K562 (cell line): ENCODE data around the gene AMOT. TPM values are rescaled to one million over a fixed set of nuclear protein-coding genes. Genes with fewer than 3 reads are reported as not detected.

ENCODE experiments used
- ATAC-seq: fragments of 200-7000 bp; cut with Tn5 transposase; 3 replicates; pipeline ENCODE4 v1.9.1; 2020; ENCODE audit warnings: moderate library complexity
- BruUV-seq: library from RNA; stranded (reverse); fragments of 400-500 nt; replicated peaks from 2 replicates; lab custom pipeline; 2021; lab: Mats Ljungman, UMichigan
- CTCF ChIA-PET: fragments of 300-600 bp; formaldehyde crosslinking; extraction: SDS; loops from one replicate; lab custom pipeline; 2021; ENCODE audit warnings: low intra/inter-chr PET ratio; lab: Yijun Ruan, JAX
- POLR2A ChIA-PET: fragments of 300-600, 350-650 bp; sonication (Branson Sonifier 250); formaldehyde crosslinking; extraction: SDS; loops from one replicate; lab custom pipeline; 2021; ENCODE audit warnings: antibody characterized with exemption, inconsistent platforms; lab: Yijun Ruan, JAX
- DNase-seq, 4 experiments: peaks; one replicate each; pipeline versions ENCODE4 v3.0.0 to v3.0.0-alpha.2; 2011 to 2018; ENCODE audit warnings: low spot score in 3 of 4, mixed read lengths in 3 of 4; ENCODE audit errors: extremely low read depth in 1 of 4
- FAIRE-seq: peaks from 2 replicates; lab custom pipeline; 2011; peaks lifted over from hg19 to GRCh38; lab: Jason Lieb, UNC
- H2AFZ ChIP-seq: 2 replicates; pipeline ENCODE4 v1.6.0; 2011; ENCODE audit warnings: low read depth, low read length, control low read depth, inconsistent platforms
- H3K27ac ChIP-seq: fragments of 200-600 bp; 3 replicates; pipeline ENCODE4 v1.8.0; 2011; ENCODE audit warnings: low read depth, mild to moderate bottlenecking, control low read depth, inconsistent platforms, low read length, moderate library complexity, mixed read lengths; ENCODE audit errors: extremely low read depth
- H3K27me3 ChIP-seq, 2 experiments: fragments of 300-600 bp in 1 of 2; 2 replicates in 1 of 2; 3 replicates in 1 of 2; pipeline versions ENCODE4 v1.6.0 to v1.8.0; 2011; ENCODE audit warnings: inconsistent platforms in 2 of 2, low read length in 2 of 2, mild to moderate bottlenecking in 1 of 2, mixed read lengths in 1 of 2, moderate library complexity in 1 of 2; ENCODE audit not compliant: control insufficient read depth in 2 of 2, insufficient read depth in 2 of 2
- H3K36me3 ChIP-seq: fragments of 300-600 bp; 3 replicates; pipeline ENCODE4 v1.8.0; 2011; ENCODE audit warnings: mild to moderate bottlenecking, low read length, inconsistent platforms; ENCODE audit not compliant: control insufficient read depth, insufficient read depth
- H3K4me1 ChIP-seq, 2 experiments: fragments of 200-600 bp in 1 of 2; replicated peaks in 1 of 2; 2 replicates in 1 of 2; 3 replicates in 1 of 2; pipeline versions ENCODE4 v1.5.1 to v1.8.0; 2011; ENCODE audit warnings: inconsistent platforms in 2 of 2, low read length in 2 of 2, mild to moderate bottlenecking in 1 of 2, mixed read lengths in 1 of 2, moderate library complexity in 1 of 2; ENCODE audit not compliant: control insufficient read depth in 2 of 2, insufficient read depth in 2 of 2
- H3K4me2 ChIP-seq: 2 replicates; pipeline ENCODE4 v1.6.1; 2011; ENCODE audit warnings: low read length, control low read depth, inconsistent platforms, mixed read lengths; ENCODE audit not compliant: insufficient read depth
- H3K4me3 ChIP-seq: fragments of 200-600 bp; sonication (generic), shearing (Covaris generic); 2 replicates; pipeline ENCODE4 v1.5.1; 2016; ENCODE audit warnings: control low read depth, inconsistent platforms
- H3K79me2 ChIP-seq: fragments of 200-600 bp; 3 replicates; pipeline ENCODE4 v1.8.0; 2011; ENCODE audit warnings: low read length, inconsistent platforms; ENCODE audit not compliant: control insufficient read depth, insufficient read depth
- H3K9ac ChIP-seq, 2 experiments: 2 replicates each; pipeline versions ENCODE4 v1.6.0 to v1.6.1; 2011; ENCODE audit warnings: low read depth in 2 of 2, low read length in 2 of 2, control low read depth in 1 of 2, inconsistent platforms in 1 of 2, mild to moderate bottlenecking in 1 of 2, mixed read lengths in 1 of 2; ENCODE audit not compliant: insufficient read depth in 1 of 2
- H3K9me1 ChIP-seq: one replicate; pipeline ENCODE4 v1.6.0; 2011; ENCODE audit warnings: inconsistent platforms, mild to moderate bottlenecking, low read length, moderate library complexity; ENCODE audit not compliant: control insufficient read depth, insufficient read depth
- H3K9me3 ChIP-seq: replicated peaks from 2 replicates; pipeline ENCODE4 v1.5.1; 2011; ENCODE audit warnings: low read depth, low read length, inconsistent platforms; ENCODE audit not compliant: control insufficient read depth, insufficient read depth
- H4K20me1 ChIP-seq: replicated peaks from 2 replicates; pipeline ENCODE4 v1.6.1; 2011; ENCODE audit warnings: low read length, inconsistent platforms, mixed read lengths; ENCODE audit not compliant: control insufficient read depth, insufficient read depth
- MED1 ChIP-seq: sonication (generic); formaldehyde crosslinking; IDR thresholded peaks from 2 replicates; pipeline ENCODE4 v1.8.1; 2023; ENCODE audit warnings: missing genetic modification reagents, borderline replicate concordance
- NFE2L1 ChIP-seq: fragments of 450-650 bp; IDR thresholded peaks from 2 replicates; pipeline ENCODE4 v1.6.1; 2016; ENCODE audit warnings: missing genetic modification characterization, low read depth, mild to moderate bottlenecking, missing compliant biosample characterization, moderate library complexity, borderline replicate concordance
- NR2C1 ChIP-seq, 2 experiments: fragments of 450-650 bp; IDR thresholded peaks; 2 replicates each; pipeline ENCODE4 v1.6.1; 2017; ENCODE audit warnings: mild to moderate bottlenecking in 2 of 2, antibody characterized with exemption in 1 of 2, inconsistent platforms in 1 of 2, missing compliant biosample characterization in 1 of 2, missing genetic modification characterization in 1 of 2
- RBM14 ChIP-seq: fragments of 200-400 bp; formaldehyde crosslinking; IDR thresholded peaks from 2 replicates; pipeline ENCODE4 v1.6.1; 2018; ENCODE audit warnings: low read depth, mild to moderate bottlenecking, low read length, moderate library complexity, borderline replicate concordance; ENCODE audit not compliant: insufficient read depth
- TRIM28 ChIP-seq: fragments of 450-650 bp; IDR thresholded peaks from 2 replicates; pipeline ENCODE4 v1.6.1; 2017
- ZNF408 ChIP-seq: fragments of 250-450 bp; sonication (Bioruptor Pico); IDR thresholded peaks from 2 replicates; pipeline ENCODE4 v1.4.0; 2020; ENCODE audit warnings: low read depth, mild to moderate bottlenecking, moderate library complexity
- ZNF695 ChIP-seq: fragments of 450-650 bp; formaldehyde crosslinking; IDR thresholded peaks from 2 replicates; pipeline ENCODE4 v1.4.0; 2020; ENCODE audit warnings: mild to moderate bottlenecking, moderate library complexity
- ZNF785 ChIP-seq: fragments of 250-450 bp; sonication (Bioruptor Pico); IDR thresholded peaks from 2 replicates; pipeline ENCODE4 v1.4.0; 2020; ENCODE audit warnings: mild to moderate bottlenecking
- WGBS: fragments of 100-300 bp; shearing (Covaris generic); methylation state at CpG from one replicate; pipeline ENCODE4 v1.1.6; 2016; ENCODE audit warnings: low coverage, mixed read lengths; ENCODE audit not compliant: insufficient coverage; ENCODE audit errors: missing lambda C conversion rate; 5-methylcytosine and 5-hydroxymethylcytosine counted together
- in situ Hi-C: fragments of 300-500 bp; cut with MboI; formaldehyde crosslinking; loops from 4 replicates; pipeline ENCODE4 v1.15.0; 2018; ENCODE audit warnings: inconsistent platforms, mixed read lengths
- intact Hi-C: fragments of 100-400 bp; cut with micrococcal nuclease; formaldehyde crosslinking; loops from 2 replicates; pipeline ENCODE4 v1.14.2; 2022
- polyA plus RNA-seq, 8 experiments: library from polyadenylated mRNA; depleted of rRNA in 4 of 8; stranded (reverse) in 5 of 8; unstranded in 3 of 8; fragments of >200 nt; fragmentation: Nextera tagmentation in 2 of 8; fragmentation: Illumina TruSeq in 1 of 8; extraction: Ambion mirVana in 2 of 8; extraction: Trizol in 1 of 8; gene quantifications; 2 replicates each; pipeline versions ENCODE4 v1.2.1 to v1.2.3, GENCODE V29; 2011 to 2014; ENCODE audit warnings: inconsistent platforms in 1 of 8, missing spikeins in 1 of 8
- total RNA-seq, 7 experiments: library from RNA; depleted of rRNA in 6 of 7; stranded (reverse); fragments of >200 nt in 6 of 7; fragmentation: Illumina TruSeq in 2 of 7; extraction: Trizol in 2 of 7; gene quantifications; 2 replicates each; pipeline versions ENCODE4 v1.2.1 to v1.2.3, GENCODE V29; 2011 to 2021; ENCODE audit warnings: low replicate concordance in 1 of 7
- TF ChIP-seq, protein P1 (sequence below): fragments of 200-800 bp; sonication (Bioruptor generic); IDR thresholded peaks from 2 replicates; pipeline ENCODE4 v1.6.1; 2016; ENCODE audit warnings: missing genetic modification characterization, missing compliant biosample characterization
- TF ChIP-seq, protein P2 (sequence below), 2 experiments: fragments of 250-450 bp in 1 of 2; fragments of 450-650 bp in 1 of 2; sonication (Bioruptor Pico) in 1 of 2; IDR thresholded peaks; 2 replicates each; pipeline versions ENCODE4 v1.6.1 to v1.8.0; 2016 to 2021; ENCODE audit warnings: mild to moderate bottlenecking in 2 of 2, moderate library complexity in 2 of 2, missing compliant biosample characterization in 1 of 2, missing genetic modification characterization in 1 of 2

The AMOT gene
- total and polyA plus RNA-seq, 9 of the 15 experiments (the other 6 are each of a cell fraction or from before 2014, with no cell fraction given) = 0.04 TPM; not detected in 8

DNA sequence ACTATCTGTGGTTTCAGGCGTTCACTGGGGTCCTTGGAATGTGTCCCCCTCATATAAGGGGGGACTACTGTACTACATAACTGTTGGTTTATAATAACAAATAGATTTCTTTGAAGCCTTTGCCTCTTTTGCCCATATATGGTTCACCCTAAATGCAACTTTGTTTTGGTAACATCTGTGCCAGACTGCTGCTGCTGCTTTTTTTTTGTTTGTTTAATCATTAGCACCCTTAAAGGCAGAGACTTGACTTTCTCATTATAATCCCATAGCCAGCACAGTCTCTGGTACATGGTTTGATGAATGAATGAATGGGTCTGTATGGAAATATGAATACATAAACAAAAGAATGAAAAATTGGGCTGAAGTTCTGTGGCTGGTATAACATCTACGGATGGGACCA lies 80.7 kb downstream of the AMOT start:
- no peaks in the 10 kb centered on the region for H4K20me1 ChIP-seq
- in situ Hi-C loops = no loop called here
- no peak for ATAC-seq
- no peak overlapping the region for H2AFZ ChIP-seq
- no peak for DNase-seq
- H3K27ac ChIP-seq = no peak overlapping the region
- no peaks in the 10 kb centered on the region for H3K79me2 ChIP-seq
- BruUV-seq = no TSS peak
- no peak overlapping the region for H3K9ac ChIP-seq
- H3K9me1 ChIP-seq = no peaks in the 10 kb centered on the region
- no peaks in the 10 kb centered on the region for H3K36me3 ChIP-seq
- FAIRE-seq = no peak
- intact Hi-C loops = no loop called here
- no peak overlapping the region for H3K4me2 ChIP-seq
- CTCF ChIA-PET = no interaction called here
- no peaks in the 10 kb centered on the region for H3K4me1 ChIP-seq
- POLR2A ChIA-PET = no interaction called here
- H3K27me3 ChIP-seq = no peaks in the 10 kb centered on the region
- 0% methylated on average over 2 of the region's 2 CpGs for WGBS
- H3K4me3 ChIP-seq = no peak overlapping the region
- H3K9me3 ChIP-seq = no peaks in the 10 kb centered on the region
- TF ChIP-seq ZNF785 (CRISPR knock-in tag) (no peak), ZNF408 (no peak), ZNF695 (CRISPR knock-in tag) (no peak), NR2C1 (IDR thresholded peaks at IDR 0.05) (no peak), NR2C1 (tag; IDR thresholded peaks at IDR 0.05) (no peak), TRIM28 (no peak), RBM14 (no peak), NFE2L1 (tag) (no peak), MED1 (CRISPR knock-in tag) (no peak)
- TF ChIP-seq, protein P1, sequence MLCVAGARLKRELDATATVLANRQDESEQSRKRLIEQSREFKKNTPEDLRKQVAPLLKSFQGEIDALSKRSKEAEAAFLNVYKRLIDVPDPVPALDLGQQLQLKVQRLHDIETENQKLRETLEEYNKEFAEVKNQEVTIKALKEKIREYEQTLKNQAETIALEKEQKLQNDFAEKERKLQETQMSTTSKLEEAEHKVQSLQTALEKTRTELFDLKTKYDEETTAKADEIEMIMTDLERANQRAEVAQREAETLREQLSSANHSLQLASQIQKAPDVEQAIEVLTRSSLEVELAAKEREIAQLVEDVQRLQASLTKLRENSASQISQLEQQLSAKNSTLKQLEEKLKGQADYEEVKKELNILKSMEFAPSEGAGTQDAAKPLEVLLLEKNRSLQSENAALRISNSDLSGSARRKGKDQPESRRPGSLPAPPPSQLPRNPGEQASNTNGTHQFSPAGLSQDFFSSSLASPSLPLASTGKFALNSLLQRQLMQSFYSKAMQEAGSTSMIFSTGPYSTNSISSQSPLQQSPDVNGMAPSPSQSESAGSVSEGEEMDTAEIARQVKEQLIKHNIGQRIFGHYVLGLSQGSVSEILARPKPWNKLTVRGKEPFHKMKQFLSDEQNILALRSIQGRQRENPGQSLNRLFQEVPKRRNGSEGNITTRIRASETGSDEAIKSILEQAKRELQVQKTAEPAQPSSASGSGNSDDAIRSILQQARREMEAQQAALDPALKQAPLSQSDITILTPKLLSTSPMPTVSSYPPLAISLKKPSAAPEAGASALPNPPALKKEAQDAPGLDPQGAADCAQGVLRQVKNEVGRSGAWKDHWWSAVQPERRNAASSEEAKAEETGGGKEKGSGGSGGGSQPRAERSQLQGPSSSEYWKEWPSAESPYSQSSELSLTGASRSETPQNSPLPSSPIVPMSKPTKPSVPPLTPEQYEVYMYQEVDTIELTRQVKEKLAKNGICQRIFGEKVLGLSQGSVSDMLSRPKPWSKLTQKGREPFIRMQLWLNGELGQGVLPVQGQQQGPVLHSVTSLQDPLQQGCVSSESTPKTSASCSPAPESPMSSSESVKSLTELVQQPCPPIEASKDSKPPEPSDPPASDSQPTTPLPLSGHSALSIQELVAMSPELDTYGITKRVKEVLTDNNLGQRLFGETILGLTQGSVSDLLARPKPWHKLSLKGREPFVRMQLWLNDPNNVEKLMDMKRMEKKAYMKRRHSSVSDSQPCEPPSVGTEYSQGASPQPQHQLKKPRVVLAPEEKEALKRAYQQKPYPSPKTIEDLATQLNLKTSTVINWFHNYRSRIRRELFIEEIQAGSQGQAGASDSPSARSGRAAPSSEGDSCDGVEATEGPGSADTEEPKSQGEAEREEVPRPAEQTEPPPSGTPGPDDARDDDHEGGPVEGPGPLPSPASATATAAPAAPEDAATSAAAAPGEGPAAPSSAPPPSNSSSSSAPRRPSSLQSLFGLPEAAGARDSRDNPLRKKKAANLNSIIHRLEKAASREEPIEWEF (CRISPR knock-in tag) = no peak
- TF ChIP-seq, protein P2, sequence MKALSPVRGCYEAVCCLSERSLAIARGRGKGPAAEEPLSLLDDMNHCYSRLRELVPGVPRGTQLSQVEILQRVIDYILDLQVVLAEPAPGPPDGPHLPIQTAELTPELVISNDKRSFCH (CRISPR knock-in tag; IDR thresholded peaks at IDR 0.05) = no peak
- TF ChIP-seq, protein P2 (tag; IDR thresholded peaks at IDR 0.05) = no peak
